ENCODE measurements around the gene SLC35B2.

GRCh38 chr6:44245391-44245911, 11.9 kb downstream of the SLC35B2 start:
- TF ChIP-seq GATA2 (IDR thresholded peaks at IDR 0.05; ENCODE audit: low read depth, low read length), result no peak
- TF ChIP-seq GATA3 (IDR thresholded peaks at IDR 0.05; ENCODE audit: low read depth, low read length), result no peak
